Liver (tissue), 9 donors: ENCODE data around the gene MYH14. TPM values are rescaled to one million over a fixed set of nuclear protein-coding genes. Genes with fewer than 3 reads are reported as not detected.

Experiments
- DNase-seq: peaks from one replicate; pipeline ENCODE4 v3.0.0-alpha.2; 2017; ENCODE audit warnings: low spot score
- H3K27ac ChIP-seq, 2 donors: one replicate each; pipeline ENCODE4 v1.7.0; 2013; ENCODE audit warnings: inconsistent platforms in 2 of 2, low read length in 2 of 2, control low read depth in 1 of 2, low read depth in 1 of 2, mild to moderate bottlenecking in 1 of 2
- H3K27me3 ChIP-seq, 4 donors: one replicate each; pipeline versions ENCODE4 v1.6.1 to v1.7.0; 2013; ENCODE audit warnings: low read length in 3 of 4, inconsistent platforms in 1 of 4, mild to moderate bottlenecking in 1 of 4, moderate library complexity in 1 of 4; ENCODE audit not compliant: control insufficient read depth in 4 of 4, insufficient read depth in 4 of 4
- H3K36me3 ChIP-seq, 4 donors: one replicate each; pipeline versions ENCODE4 v1.6.1 to v1.7.0; 2013; ENCODE audit warnings: low read length in 3 of 4, mild to moderate bottlenecking in 3 of 4, low read depth in 1 of 4, moderate library complexity in 1 of 4; ENCODE audit not compliant: control insufficient read depth in 4 of 4, insufficient read depth in 3 of 4
- H3K4me1 ChIP-seq, 4 donors: one replicate each; pipeline versions ENCODE4 v1.6.1 to v1.7.0; 2013; ENCODE audit warnings: low read length in 3 of 4, mild to moderate bottlenecking in 3 of 4, moderate library complexity in 1 of 4; ENCODE audit not compliant: control insufficient read depth in 4 of 4, insufficient read depth in 4 of 4
- H3K4me3 ChIP-seq, 3 donors: one replicate each; pipeline versions ENCODE4 v1.6.1 to v1.7.0; 2013; ENCODE audit warnings: low read length in 3 of 3, control low read depth in 1 of 3, low read depth in 1 of 3, mild to moderate bottlenecking in 1 of 3
- H3K9ac ChIP-seq, 2 donors: one replicate each; pipeline ENCODE4 v1.7.0; 2013; ENCODE audit warnings: low read length in 2 of 2, mild to moderate bottlenecking in 2 of 2, moderate library complexity in 2 of 2, control low read depth in 1 of 2, low read depth in 1 of 2
- H3K9me3 ChIP-seq, 4 donors: one replicate each; pipeline versions ENCODE4 v1.6.1 to v1.7.0; 2013; ENCODE audit warnings: low read length in 3 of 4; ENCODE audit not compliant: control insufficient read depth in 4 of 4
- ATF3 ChIP-seq: IDR thresholded peaks from 2 replicates; pipeline ENCODE4 v1.6.1; 2016; ENCODE audit warnings: antibody characterized with exemption
- CTCF ChIP-seq: fragments of 150-350 bp; IDR thresholded peaks from 2 replicates; pipeline ENCODE4 v1.5.1; 2017; ENCODE audit warnings: improper control_type of control experiment, low read depth, low read length; ENCODE audit not compliant: missing input control
- EGR1 ChIP-seq, 2 donors: IDR thresholded peaks; 2 replicates each; pipeline ENCODE4 v1.6.1; 2016 to 2018; ENCODE audit warnings: antibody characterized with exemption in 2 of 2, low read depth in 2 of 2
- FOXA1 ChIP-seq: IDR thresholded peaks from 2 replicates; pipeline ENCODE4 v1.6.1; 2016; ENCODE audit warnings: antibody characterized with exemption
- FOXA2 ChIP-seq: IDR thresholded peaks from 2 replicates; pipeline ENCODE4 v1.6.1; 2016; ENCODE audit warnings: antibody characterized with exemption
- HNF4A ChIP-seq, 2 donors: conservative IDR thresholded peaks; 2 replicates each; pipeline ENCODE4 v1.6.1; 2016; ENCODE audit warnings: antibody characterized with exemption in 2 of 2, mild to moderate bottlenecking in 2 of 2
- HNF4G ChIP-seq: IDR thresholded peaks from 2 replicates; pipeline ENCODE4 v1.6.1; 2016; ENCODE audit warnings: antibody characterized with exemption
- JUND ChIP-seq, 2 donors: IDR thresholded peaks; 2 replicates each; pipeline ENCODE4 v1.6.1; 2016; ENCODE audit warnings: antibody characterized with exemption in 2 of 2
- MAX ChIP-seq: IDR thresholded peaks from 2 replicates; pipeline ENCODE4 v1.6.1; 2016; ENCODE audit warnings: antibody characterized with exemption
- RAD21 ChIP-seq, 2 donors: IDR thresholded peaks; 2 replicates each; pipeline ENCODE4 v1.6.1; 2016; ENCODE audit warnings: antibody characterized with exemption in 2 of 2, mild to moderate bottlenecking in 2 of 2
- REST ChIP-seq: IDR thresholded peaks from 2 replicates; pipeline ENCODE4 v1.6.1; 2016; ENCODE audit warnings: antibody characterized with exemption, mild to moderate bottlenecking
- RXRA ChIP-seq, 2 donors: IDR thresholded peaks; 2 replicates each; pipeline ENCODE4 v1.6.1; 2017 to 2018; ENCODE audit warnings: antibody characterized with exemption in 2 of 2, mild to moderate bottlenecking in 1 of 2
- SP1 ChIP-seq: IDR thresholded peaks from 2 replicates; pipeline ENCODE4 v1.6.1; 2018; ENCODE audit warnings: antibody characterized with exemption, mild to moderate bottlenecking
- TAF1 ChIP-seq: conservative IDR thresholded peaks from 2 replicates; pipeline ENCODE4 v1.6.1; 2016; ENCODE audit warnings: antibody characterized with exemption, mild to moderate bottlenecking
- YY1 ChIP-seq: IDR thresholded peaks from 2 replicates; pipeline ENCODE4 v1.6.1; 2016; ENCODE audit warnings: antibody characterized with exemption, mild to moderate bottlenecking
- ZBTB33 ChIP-seq: IDR thresholded peaks from 2 replicates; pipeline ENCODE4 v1.6.1; 2016; ENCODE audit warnings: antibody characterized with exemption
- WGBS: extraction: QIAGEN DNeasy Blood & Tissue Kit; methylation state at CpG from one replicate; pipeline ENCODE4 v1.1.7; 2013; 5-methylcytosine and 5-hydroxymethylcytosine counted together
- polyA plus RNA-seq, 2 donors: library from polyadenylated mRNA; stranded (reverse) in 1 of 2; unstranded in 1 of 2; fragments of 200-250 nt in 1 of 2; fragments of >200 nt in 1 of 2; fragmentation: Nextera tagmentation in 1 of 2; extraction: Ambion mirVana in 1 of 2; gene quantifications; one replicate each; pipeline versions ENCODE4 v1.2.1 to v1.2.3, GENCODE V29; 2013 to 2015
- total RNA-seq, 2 donors: library from RNA; depleted of rRNA; stranded (reverse); fragments of >200 nt; gene quantifications; one replicate each; pipeline ENCODE4 v1.2.3, GENCODE V29; 2014
- donor health status: healthy.
- donor health status: healthy.
- donor health status: healthy.
- donor health status: healthy.
- donor health status: healthy.

The MYH14 gene
- total and polyA plus RNA-seq, 4 donors, result 12.4 to 37.5 (median 25.5) TPM

GRCh38 chr19:50322931-50323781 lies 119.7 kb downstream of the MYH14 start:
- Histone ChIP-seq H3K27ac (no peak overlapping the region), H3K9ac (no peak overlapping the region), H3K4me1 (peaks cover 9 to 25% (median 17%) of the 10 kb centered on the region in 4 donors), H3K9me3 (no peaks in the 10 kb centered on the region), H3K4me3 (no peak overlapping the region), H3K27me3 (peaks cover 0 to 3% (median 0%) of the 10 kb centered on the region in 4 donors), H3K36me3 (peaks cover 0 to 7% (median 1%) of the 10 kb centered on the region in 4 donors)
- TF ChIP-seq RXRA (IDR thresholded peaks at IDR 0.05) (no peak), ATF3 (no peak), FOXA1 (no peak), REST (no peak), SP1 (no peak), TAF1 (no peak), EGR1 (IDR thresholded peaks at IDR 0.05; ENCODE audit: low read depth in 2 of 2) (no peak), JUND (IDR thresholded peaks at IDR 0.05) (no peak), YY1 (no peak), HNF4A (conservative IDR thresholded peaks at IDR 0.05) (no peak), FOXA2 (no peak), ZBTB33 (no peak), HNF4G (no peak), RAD21 (IDR thresholded peaks at IDR 0.05) (no peak)
- WGBS, result 96% methylated on average over 55 of the region's 55 CpGs
- DNase-seq, result no peak

GRCh38 chr19:50323782-50324133 lies 120.3 kb downstream of the MYH14 start:
- H3K9ac ChIP-seq, result no peak overlapping the region
- H3K9me3 ChIP-seq, result no peaks in the 10 kb centered on the region
- H3K36me3 ChIP-seq, result peaks cover 0 to 7% (median 1%) of the 10 kb centered on the region in 4 donors
- peaks cover 0 to 3% (median 0%) of the 10 kb centered on the region in 4 donors for H3K27me3 ChIP-seq
- TF ChIP-seq JUND (IDR thresholded peaks at IDR 0.05) (no peak), CTCF (no peak), FOXA1 (no peak), FOXA2 (no peak), HNF4A (conservative IDR thresholded peaks at IDR 0.05) (no peak), MAX (no peak)
- H3K4me1 ChIP-seq, result peaks cover 9 to 29% (median 21%) of the 10 kb centered on the region in 4 donors
- WGBS, result 93% methylated on average over 12 of the region's 12 CpGs
- no peak overlapping the region for H3K4me3 ChIP-seq
- no peak for DNase-seq
- H3K27ac ChIP-seq, result no peak overlapping the region
